ENCODE data around the gene ANKS1B. TPM values are rescaled to one million over a fixed set of nuclear protein-coding genes. Genes with fewer than 3 reads are reported as not detected.
"Not testable (repeated sequence)": the region's sequence is repeated elsewhere in the genome, so short reads cannot be mapped to it uniquely, and the experiment has no call there.

ANKS1B gene
- total RNA-seq, 2 donors from 2014 or later: 45.5 to 65.9 TPM

- TF ChIP-seq CTCF (IDR thresholded peaks at IDR 0.05): no peak
- H3K4me1 ChIP-seq (ENCODE audit: control insufficient read depth in 1 of 2, low read depth in 2 of 2): no peaks in the 10 kb centered on the region
- no peak overlapping the region for H3K27ac ChIP-seq
- H3K9me3 ChIP-seq: no peaks in the 10 kb centered on the region
- no peaks in the 10 kb centered on the region for H3K36me3 ChIP-seq
- H3K4me3 ChIP-seq: no peak overlapping the region
- ATAC-seq (ENCODE audit: insufficient number of reproducible peaks, low FRiP score, low read depth): no peak
- H3K27me3 ChIP-seq (replicated peaks; ENCODE audit: insufficient read depth): no peaks in the 10 kb centered on the region
- DNase-seq (ENCODE audit: low spot score): no peak
These were observed 35.6 kb upstream of the ANKS1B start for GRCh38 chr12:100020370-100020769.

GRCh38 chr12:100017056-100017455, 32.3 kb upstream of the ANKS1B start:
- no peaks in the 10 kb centered on the region for H3K27me3 ChIP-seq (replicated peaks; ENCODE audit: insufficient read depth)
- no peak for DNase-seq (ENCODE audit: low spot score)
- no peak for ATAC-seq (ENCODE audit: insufficient number of reproducible peaks, low FRiP score, low read depth)

GRCh38 chr12:100016304-100016703, 31.6 kb upstream of the ANKS1B start:
- H3K4me1 ChIP-seq (ENCODE audit: control insufficient read depth in 1 of 2, low read depth in 2 of 2); H3K4me3 ChIP-seq; ATAC-seq (ENCODE audit: insufficient number of reproducible peaks, low FRiP score, low read depth); H3K27me3 ChIP-seq (replicated peaks; ENCODE audit: insufficient read depth); H3K9me3 ChIP-seq; DNase-seq (ENCODE audit: low spot score); H3K36me3 ChIP-seq; H3K27ac ChIP-seq: not testable (repeated sequence)

More at GRCh38 chr12:100017056-100017455, 32.3 kb upstream of the ANKS1B start:
- TF ChIP-seq CTCF (IDR thresholded peaks at IDR 0.05): no peak
- H3K36me3 ChIP-seq: no peaks in the 10 kb centered on the region
- H3K4me1 ChIP-seq (ENCODE audit: control insufficient read depth in 1 of 2, low read depth in 2 of 2): no peaks in the 10 kb centered on the region
- no peak overlapping the region for H3K4me3 ChIP-seq
- no peaks in the 10 kb centered on the region for H3K9me3 ChIP-seq
- H3K27ac ChIP-seq: no peak overlapping the region

GRCh38 chr12:100005846-100006245, 21.1 kb upstream of the ANKS1B start:
- not testable (repeated sequence) for H3K9me3 ChIP-seq; H3K27me3 ChIP-seq (replicated peaks; ENCODE audit: insufficient read depth); H3K27ac ChIP-seq; H3K4me1 ChIP-seq (ENCODE audit: control insufficient read depth in 1 of 2, low read depth in 2 of 2); DNase-seq (ENCODE audit: low spot score); ATAC-seq (ENCODE audit: insufficient number of reproducible peaks, low FRiP score, low read depth); H3K36me3 ChIP-seq; H3K4me3 ChIP-seq

GRCh38 chr12:99997806-99998205, 13.1 kb upstream of the ANKS1B start:
- H3K4me1 ChIP-seq (ENCODE audit: control insufficient read depth in 1 of 2, low read depth in 2 of 2): no peaks in the 10 kb centered on the region
- DNase-seq (ENCODE audit: low spot score): no peak
- H3K9me3 ChIP-seq: peaks cover 3% of the 10 kb centered on the region
- no peak for TF ChIP-seq CTCF (IDR thresholded peaks at IDR 0.05)
- H3K4me3 ChIP-seq: no peak overlapping the region
- no peaks in the 10 kb centered on the region for H3K36me3 ChIP-seq
- no peak overlapping the region for H3K27ac ChIP-seq
- no peak for ATAC-seq (ENCODE audit: insufficient number of reproducible peaks, low FRiP score, low read depth)
- H3K27me3 ChIP-seq (replicated peaks; ENCODE audit: insufficient read depth): no peaks in the 10 kb centered on the region

GRCh38 chr12:99996095-99996494, 11.4 kb upstream of the ANKS1B start:
- no peak for TF ChIP-seq CTCF (IDR thresholded peaks at IDR 0.05)
- Histone ChIP-seq H3K9me3 (peaks cover 3% of the 10 kb centered on the region), H3K36me3 (no peaks in the 10 kb centered on the region), H3K4me1 (ENCODE audit: control insufficient read depth in 1 of 2, low read depth in 2 of 2) (no peaks in the 10 kb centered on the region), H3K27me3 (replicated peaks; ENCODE audit: insufficient read depth) (no peaks in the 10 kb centered on the region), H3K4me3 (no peak overlapping the region), H3K27ac (no peak overlapping the region)
- DNase-seq (ENCODE audit: low spot score) (no peak), ATAC-seq (ENCODE audit: insufficient number of reproducible peaks, low FRiP score, low read depth) (no peak)
